CD14-positive monocyte (primary cell): Measurements from ENCODE around the gene TP73. TPM values are rescaled to one million over a fixed set of nuclear protein-coding genes. Genes with fewer than 3 reads are reported as not detected.

Experiments
- DNase-seq, 3 donors: peaks; one replicate each; pipeline ENCODE4 v3.0.0-alpha.2; 2011 to 2022
- H2AFZ ChIP-seq: 2 replicates; pipeline ENCODE4 v1.6.0; 2012; ENCODE audit warnings: mild to moderate bottlenecking, low read depth, low read length, inconsistent platforms; ENCODE audit not compliant: insufficient read depth, poor library complexity, severe bottlenecking
- H3K27ac ChIP-seq, 2 donors: 1 replicate in 1 of 2; 2 replicates in 1 of 2; pipeline ENCODE4 v1.5.1; 2012 to 2013; ENCODE audit warnings: low read length in 2 of 2, control low read depth in 1 of 2, inconsistent platforms in 1 of 2, low read depth in 1 of 2, mild to moderate bottlenecking in 1 of 2
- H3K27me3 ChIP-seq, 2 donors: one replicate each; pipeline versions ENCODE4 v1.6.0 to v1.6.1; 2011 to 2013; ENCODE audit warnings: low read length in 2 of 2; ENCODE audit not compliant: control insufficient read depth in 2 of 2, insufficient read depth in 2 of 2
- H3K36me3 ChIP-seq, 2 donors: replicated peaks in 1 of 2; 1 replicate in 1 of 2; 2 replicates in 1 of 2; pipeline versions ENCODE4 v1.5.1 to v1.6.1; 2012 to 2013; ENCODE audit warnings: low read length in 2 of 2, control low read depth in 1 of 2, inconsistent platforms in 1 of 2, mild to moderate bottlenecking in 1 of 2; ENCODE audit not compliant: insufficient read depth in 2 of 2, control insufficient read depth in 1 of 2
- H3K4me1 ChIP-seq, 2 donors: 1 replicate in 1 of 2; 2 replicates in 1 of 2; pipeline versions ENCODE4 v1.5.1 to v1.6.1; 2012 to 2013; ENCODE audit warnings: low read length in 2 of 2, control low read depth in 1 of 2, inconsistent platforms in 1 of 2, mild to moderate bottlenecking in 1 of 2, moderate library complexity in 1 of 2; ENCODE audit not compliant: insufficient read depth in 2 of 2, control insufficient read depth in 1 of 2
- H3K4me2 ChIP-seq: replicated peaks from 2 replicates; pipeline ENCODE3; 2012; ENCODE audit warnings: low read length, moderate library complexity, mild to moderate bottlenecking; ENCODE audit not compliant: poor library complexity, severe bottlenecking; ENCODE audit errors: extremely low read depth
- H3K4me3 ChIP-seq, 3 experiments: fragments of 200-600 bp in 1 of 3; sonication (generic) in 1 of 3; replicated peaks in 1 of 3; 1 replicate in 2 of 3; 2 replicates in 1 of 3; pipeline ENCODE4 v1.5.1; 2011 to 2013; ENCODE audit warnings: low read length in 3 of 3, mild to moderate bottlenecking in 3 of 3, control low read depth in 2 of 3, low read depth in 2 of 3, inconsistent platforms in 1 of 3, moderate library complexity in 1 of 3
- H3K79me2 ChIP-seq: 2 replicates; pipeline ENCODE4 v1.6.0; 2012; ENCODE audit warnings: mild to moderate bottlenecking, control low read depth, inconsistent platforms, low read length, moderate library complexity; ENCODE audit not compliant: insufficient read depth
- H3K9ac ChIP-seq: 2 replicates; pipeline ENCODE4 v1.6.0; 2017; ENCODE audit warnings: low read length, mild to moderate bottlenecking; ENCODE audit not compliant: insufficient read depth, poor library complexity, severe bottlenecking
- H3K9me3 ChIP-seq, 2 donors: replicated peaks in 1 of 2; 1 replicate in 1 of 2; 2 replicates in 1 of 2; pipeline versions ENCODE4 v1.5.1 to v1.6.1; 2012 to 2013; ENCODE audit warnings: low read length in 2 of 2, control low read depth in 1 of 2; ENCODE audit not compliant: control insufficient read depth in 1 of 2, insufficient read depth in 1 of 2
- H4K20me1 ChIP-seq: 2 replicates; pipeline ENCODE4 v1.6.0; 2012; ENCODE audit warnings: mild to moderate bottlenecking, low read length, control low read depth, moderate library complexity; ENCODE audit not compliant: insufficient read depth
- H3K27ac Mint-ChIP-seq, 7 donors: one replicate each; pipeline ENCODE4 v1.8.0; 2020; ENCODE audit warnings: mild to moderate bottlenecking in 7 of 7, mixed read lengths in 7 of 7, moderate library complexity in 6 of 7, inconsistent platforms in 2 of 7
- H3K27me3 Mint-ChIP-seq, 3 donors: one replicate each; pipeline ENCODE4 v1.8.0; 2021 to 2022; ENCODE audit warnings: low read depth in 3 of 3, mild to moderate bottlenecking in 3 of 3, mixed read lengths in 3 of 3, moderate library complexity in 3 of 3, inconsistent platforms in 1 of 3
- H3K36me3 Mint-ChIP-seq, 2 donors: one replicate each; pipeline ENCODE4 v1.8.0; 2020; ENCODE audit warnings: mixed read lengths in 2 of 2, inconsistent platforms in 1 of 2, mild to moderate bottlenecking in 1 of 2
- H3K4me1 Mint-ChIP-seq: one replicate; pipeline ENCODE4 v1.8.0; 2020; ENCODE audit warnings: mild to moderate bottlenecking, mixed read lengths
- H3K4me3 Mint-ChIP-seq, 2 donors: one replicate each; pipeline ENCODE4 v1.8.0; 2020; ENCODE audit warnings: mild to moderate bottlenecking in 2 of 2, mixed read lengths in 2 of 2, moderate library complexity in 1 of 2
- H3K9me3 Mint-ChIP-seq, 7 donors: one replicate each; pipeline ENCODE4 v1.8.0; 2020 to 2022; ENCODE audit warnings: mixed read lengths in 7 of 7, mild to moderate bottlenecking in 6 of 7, moderate library complexity in 6 of 7, inconsistent platforms in 2 of 7
- CTCF ChIP-seq: fragments of 200-600 bp; IDR thresholded peaks from one replicate; pipeline ENCODE4 v1.8.0; 2022; ENCODE audit warnings: antibody characterized with exemption, mild to moderate bottlenecking
- WGBS: methylation state at CpG from one replicate; pipeline ENCODE4 v1.1.5; 2013; ENCODE audit warnings: missing lambda C conversion rate; ENCODE audit not compliant: insufficient coverage; 5-methylcytosine and 5-hydroxymethylcytosine counted together
- intact Hi-C, 2 donors: fragments of 100-400 bp; cut with micrococcal nuclease; formaldehyde crosslinking; loops; one replicate each; pipeline versions ENCODE4 v1.15.0 to v1.15.1; 2023
- polyA plus RNA-seq, 3 donors: library from polyadenylated mRNA; depleted of rRNA in 1 of 3; unstranded in 2 of 3; stranded (reverse) in 1 of 3; fragments of 300-500 nt in 2 of 3; fragments of >200 nt in 1 of 3; fragmentation: Illumina TruSeq in 2 of 3; gene quantifications; 1 replicate in 2 of 3; 2 replicates in 1 of 3; pipeline ENCODE4 v1.2.3, GENCODE V29; 2012 to 2021

Gene TP73
- polyA plus RNA-seq, 3 donors: 0.21 to 0.42 TPM; not detected in 1

GRCh38 chr1:3736708-3737107 is 84.4 kb downstream of the TP73 start:
- no peak overlapping the region for H3K4me3 ChIP-seq
- no peak for DNase-seq
- TF ChIP-seq CTCF: no peak
- no peak overlapping the region for H3K27ac Mint-ChIP-seq
- H3K36me3 Mint-ChIP-seq: peaks cover 21 to 23% of the 10 kb centered on the region in 2 donors
- H3K9me3 ChIP-seq: no peaks in the 10 kb centered on the region
- H3K36me3 ChIP-seq: peaks cover 7 to 39% of the 10 kb centered on the region in 2 donors
- no peaks in the 10 kb centered on the region for H3K9me3 Mint-ChIP-seq
- no peak overlapping the region for H2AFZ ChIP-seq
- no peaks in the 10 kb centered on the region for H3K4me1 Mint-ChIP-seq
- no peak overlapping the region for H3K27ac ChIP-seq
- 100% methylated on average over 6 of the region's 14 CpGs for WGBS
- no peaks in the 10 kb centered on the region for H4K20me1 ChIP-seq
- no peaks in the 10 kb centered on the region for H3K27me3 ChIP-seq
- no peak overlapping the region for H3K4me2 ChIP-seq
- H3K27me3 Mint-ChIP-seq: peaks cover 0 to 5% (median 2%) of the 10 kb centered on the region in 3 donors
- H3K79me2 ChIP-seq: no peaks in the 10 kb centered on the region
- intact Hi-C loops: no loop called here
- H3K9ac ChIP-seq: no peak overlapping the region
- no peak overlapping the region for H3K4me3 Mint-ChIP-seq
- H3K4me1 ChIP-seq: no peaks in the 10 kb centered on the region

DNA sequence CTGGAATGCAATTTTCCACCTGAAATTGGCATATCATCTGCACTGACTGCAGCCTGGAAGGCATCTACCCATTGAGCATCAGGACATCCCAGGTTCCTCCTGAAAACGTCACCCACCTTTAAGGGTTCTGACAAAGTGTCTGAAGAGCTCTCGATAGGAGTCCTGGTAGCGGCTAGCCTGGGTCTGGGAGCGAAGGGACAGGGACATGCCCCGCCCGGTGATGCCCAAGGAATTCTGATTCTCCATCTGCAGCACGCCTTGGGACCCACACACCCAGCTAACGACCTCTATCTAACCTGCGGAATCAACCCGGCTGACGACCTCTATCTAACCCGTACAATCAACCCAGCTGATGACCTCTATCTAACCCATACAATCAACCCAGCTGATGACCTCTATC is 86.6 kb downstream of the TP73 start:
- Histone ChIP-seq H3K27ac (no peak overlapping the region), H3K9me3 (no peaks in the 10 kb centered on the region), H4K20me1 (no peaks in the 10 kb centered on the region), H3K36me3 (peaks cover 13 to 49% of the 10 kb centered on the region in 2 donors), H3K27me3 (no peaks in the 10 kb centered on the region), H3K9ac (no peak overlapping the region), H3K4me2 (no peak overlapping the region), H3K79me2 (no peaks in the 10 kb centered on the region), H3K4me1 (peaks cover 0 to 6% of the 10 kb centered on the region in 2 donors), H3K4me3 (no peak overlapping the region), H2AFZ (no peak overlapping the region)
- DNase-seq: no peak
- Mint-ChIP-seq H3K27ac (no peak overlapping the region), H3K4me1 (peaks cover 8% of the 10 kb centered on the region), H3K9me3 (no peaks in the 10 kb centered on the region), H3K27me3 (no peaks in the 10 kb centered on the region), H3K36me3 (peaks cover 28 to 37% of the 10 kb centered on the region in 2 donors), H3K4me3 (no peak overlapping the region)
- intact Hi-C loops: no loop called here
- WGBS: 95% methylated on average over 11 of the region's 12 CpGs
- TF ChIP-seq CTCF: no peak
